NOMO-1 (cell line): ENCODE measurements around the gene PCGF6.
"Not testable (repeated sequence)": the region's sequence is repeated elsewhere in the genome, so short reads cannot be mapped to it uniquely, and the experiment has no call there.

Source experiments
- DNase-seq, 2 experiments: peaks; one replicate each; lab custom pipeline; 2025; ENCODE audit not compliant: unreplicated experiment in 2 of 2; lab: John Stamatoyannopoulos, UW

PCGF6 gene

DNA sequence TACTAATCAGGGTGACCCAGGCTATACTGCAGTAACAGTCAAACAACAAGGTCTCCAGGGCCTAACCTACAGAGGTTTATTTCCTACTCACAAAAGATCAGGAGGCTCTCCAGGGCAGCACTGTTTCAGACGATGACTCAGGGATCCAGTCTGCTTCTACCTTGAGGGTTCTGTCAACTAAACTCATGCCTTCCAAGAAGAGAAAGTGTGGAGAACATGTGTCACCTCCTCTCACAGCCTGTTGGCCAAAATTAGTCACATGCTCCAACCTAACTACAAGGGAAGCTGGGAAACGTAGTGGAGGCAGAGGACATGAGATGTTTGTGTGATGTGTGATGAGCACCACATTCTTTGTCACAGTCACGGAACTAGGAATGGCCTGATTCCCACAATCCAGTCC lies 88.7 kb downstream of the PCGF6 start:
- DNase-seq = no peak

GRCh38 chr10:103259989-103260388 lies 91.0 kb downstream of the PCGF6 start:
- DNase-seq = no peak

DNA sequence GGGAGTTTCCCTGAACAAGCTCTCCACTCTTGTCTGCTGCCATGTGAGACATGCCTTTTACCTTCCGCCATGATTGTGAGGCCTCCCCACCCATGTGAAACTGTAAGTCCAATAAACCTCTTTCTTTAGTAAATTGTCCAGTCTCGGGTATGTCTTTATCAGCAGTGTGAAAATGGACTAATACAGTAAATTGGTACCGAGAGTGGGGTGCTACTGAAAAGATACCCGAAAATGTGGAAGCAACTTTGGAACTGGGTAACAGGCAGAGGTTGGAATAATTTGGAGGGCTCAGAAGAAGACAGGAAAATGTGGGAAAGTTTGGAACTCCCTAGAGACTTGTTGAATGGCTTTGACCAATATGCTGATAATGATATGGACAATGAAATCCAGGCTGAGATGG lies 92.0 kb downstream of the PCGF6 start:
- DNase-seq = not testable (repeated sequence)

DNA sequence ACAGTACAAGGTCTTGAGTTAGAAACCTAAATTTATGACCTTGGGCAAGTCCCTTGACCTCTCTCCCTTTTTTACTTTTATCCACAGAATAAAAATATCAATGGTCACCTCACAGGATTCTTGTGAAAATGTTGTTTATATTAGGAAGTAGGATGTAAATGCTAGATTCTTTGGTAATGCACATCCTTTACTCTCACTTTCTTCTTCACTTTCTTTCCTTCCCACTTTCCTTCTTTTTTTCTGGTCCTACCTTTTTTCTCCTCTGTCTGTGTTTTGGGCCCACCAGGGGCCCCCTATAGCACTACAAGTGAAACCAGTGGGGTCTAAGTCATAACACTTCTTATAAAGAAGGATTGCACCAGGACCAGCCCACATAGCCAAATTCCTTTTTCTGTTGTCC lies 93.1 kb downstream of the PCGF6 start:
- no peak for DNase-seq

DNA sequence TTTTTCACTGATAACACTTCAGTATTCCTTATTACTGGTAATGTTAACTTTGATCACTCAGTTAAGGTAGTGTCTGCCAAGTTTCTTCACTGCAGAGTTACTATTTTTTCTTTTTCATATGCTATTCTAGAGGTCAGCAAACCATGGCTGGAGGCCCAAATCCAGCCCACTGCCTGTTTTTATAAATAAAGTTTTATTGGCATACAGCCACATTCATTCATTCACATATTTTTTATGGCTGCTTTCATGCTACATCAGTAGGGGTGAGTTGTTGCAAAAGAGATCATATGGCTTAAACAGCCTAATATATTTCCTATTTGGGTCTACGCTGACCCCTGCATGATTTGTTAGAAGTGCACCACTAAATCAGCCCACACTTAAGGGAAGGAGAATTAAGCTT lies 94.3 kb downstream of the PCGF6 start:
- DNase-seq = no peak

DNA sequence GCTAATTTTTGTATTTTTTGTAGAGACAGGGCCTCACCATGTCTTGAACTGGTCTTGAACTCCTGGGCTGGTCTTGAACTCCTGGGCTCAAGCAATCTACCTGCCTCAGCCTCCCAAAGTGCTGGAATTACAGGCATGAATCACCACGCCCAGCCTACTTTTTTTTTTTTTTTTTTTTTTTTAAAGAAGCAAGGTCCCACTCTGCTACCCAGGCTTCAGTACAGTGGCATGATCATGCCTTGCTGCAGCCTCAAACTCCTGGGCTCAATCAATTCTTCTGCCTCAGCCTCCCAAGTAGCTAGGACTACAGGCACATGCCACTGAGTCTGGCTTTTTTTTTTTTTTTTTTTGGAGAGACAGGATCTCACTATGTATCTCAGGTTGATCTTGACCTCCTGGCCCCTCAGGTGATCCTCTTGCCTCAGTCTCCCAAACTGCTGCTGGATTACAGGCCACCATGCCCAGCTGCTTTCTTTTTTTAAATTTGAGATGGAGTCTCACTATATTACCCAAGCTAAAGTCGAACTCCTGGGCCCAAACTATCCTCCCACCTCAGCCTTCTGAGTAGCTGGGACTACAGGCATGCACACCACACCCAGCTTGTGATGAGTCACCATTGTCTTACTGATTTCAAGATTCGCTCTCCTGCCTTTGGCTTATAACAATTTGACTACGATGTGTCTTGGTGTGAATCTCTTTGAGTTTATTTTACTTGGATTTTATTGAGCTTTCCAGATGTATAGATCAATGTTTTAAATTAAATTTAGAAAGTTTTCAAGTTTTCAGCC lies 96.2 kb downstream of the PCGF6 start:
- no peak for DNase-seq

DNA sequence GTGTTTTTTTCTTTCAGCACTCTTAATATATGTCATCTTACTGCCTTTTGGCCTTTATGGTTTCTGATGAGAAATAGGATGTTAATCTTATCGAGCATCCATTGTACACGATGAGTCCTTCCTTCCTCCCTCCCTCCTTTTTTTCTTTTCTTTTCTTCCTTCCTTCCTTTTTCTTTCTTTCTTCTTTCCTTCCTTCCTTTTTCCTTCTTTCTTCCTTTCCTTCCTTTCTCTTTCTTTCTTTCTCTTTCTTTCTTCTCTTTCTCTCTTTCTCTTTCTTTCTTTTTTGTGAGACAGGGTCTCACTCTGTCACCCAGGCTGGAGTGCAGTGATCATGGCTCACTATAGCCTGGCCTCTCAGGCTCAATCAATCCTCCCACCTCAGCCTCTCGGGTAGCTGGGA lies 96.8 kb downstream of the PCGF6 start:
- DNase-seq = no peak
